Left lung (tissue), 10 donors: ENCODE measurements around the gene EDA2R. TPM values are rescaled to one million over a fixed set of nuclear protein-coding genes. Genes with fewer than 3 reads are reported as not detected.

Experiments used
- ATAC-seq: fragments of 200-7000 bp; cut with Tn5 transposase; one replicate; pipeline ENCODE4 v1.9.1; 2020; ENCODE audit warnings: moderate library complexity
- DNase-seq, 4 donors: peaks; one replicate each; pipeline ENCODE4 v3.0.0-alpha.2; 2013 to 2020
- H3K27ac ChIP-seq, 2 donors: fragments of 200-600 bp; sonication (generic) in 1 of 2; one replicate each; pipeline versions ENCODE4 v1.5.0 to v1.8.0; 2020 to 2021
- H3K27me3 ChIP-seq, 2 donors: fragments of 200-600 bp; sonication (generic) in 1 of 2; one replicate each; pipeline versions ENCODE4 v1.5.0 to v1.8.0; 2020 to 2021
- H3K36me3 ChIP-seq, 2 donors: fragments of 200-600 bp; sonication (generic) in 1 of 2; one replicate each; pipeline versions ENCODE4 v1.5.0 to v1.8.0; 2020 to 2021
- H3K4me1 ChIP-seq, 2 donors: fragments of 200-600 bp; one replicate each; pipeline ENCODE4 v1.8.0; 2021
- H3K4me3 ChIP-seq, 2 donors: fragments of 200-600 bp; sonication (generic) in 1 of 2; one replicate each; pipeline versions ENCODE4 v1.5.0 to v1.8.0; 2020 to 2021; ENCODE audit warnings: mild to moderate bottlenecking in 1 of 2
- H3K9me3 ChIP-seq, 2 donors: fragments of 200-600 bp; sonication (generic) in 1 of 2; one replicate each; pipeline versions ENCODE4 v1.5.0 to v1.8.0; 2020 to 2021
- intact Hi-C, 2 donors: fragments of 100-400 bp; cut with DNase I; formaldehyde crosslinking; loops; one replicate each; pipeline versions ENCODE4 v1.11.2 to v1.14.2; 2022
- polyA plus RNA-seq, 6 donors: library from polyadenylated mRNA; unstranded; fragments of 120-200 nt; gene quantifications; one replicate each; pipeline ENCODE4 v1.2.1, GENCODE V29; 2013; ENCODE audit not compliant: insufficient read length in 6 of 6
- total RNA-seq, 2 donors: library from RNA; stranded (reverse); fragmentation: NEBNext Ultra II Directional; extraction: Animal tissue kit (Norgen Biotek cat#: 25700); gene quantifications; one replicate each; pipeline ENCODE4 v1.2.1, GENCODE V29; 2021
- TF ChIP-seq, protein P1 (sequence below), 2 donors: fragments of 200-600 bp; sonication (generic) in 1 of 2; IDR thresholded peaks; one replicate each; pipeline versions ENCODE4 v1.5.0 to v1.8.0; 2021; ENCODE audit warnings: antibody characterized with exemption in 2 of 2
- donor health status: DM: no; HTN: yes; CAD: no.
- donor health status: DM: no; HTN: no; CAD: no.

Gene EDA2R
- total and polyA plus RNA-seq, 8 donors, result 0.63 to 7.9 (median 1.2) TPM

DNA sequence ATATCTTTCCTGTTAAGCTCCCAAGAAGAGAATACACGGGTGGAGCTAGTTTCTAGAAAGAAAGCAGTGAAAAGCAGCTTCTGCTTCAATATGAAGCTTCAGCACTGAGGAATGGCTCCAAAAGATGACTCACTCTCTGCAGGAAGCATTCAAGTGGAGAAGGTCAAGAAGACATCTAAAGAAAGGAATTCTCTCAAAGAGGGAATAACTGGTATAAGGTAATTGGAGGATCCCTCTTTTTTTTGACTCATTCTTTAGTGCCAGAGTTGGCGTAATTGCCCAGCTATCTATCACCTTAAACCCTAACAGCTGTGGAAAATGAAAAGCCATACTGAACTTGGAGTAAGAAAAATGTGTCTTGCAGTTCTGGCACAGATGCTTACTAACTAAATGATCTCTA, 3.5 kb downstream of the EDA2R start:
- no peaks in the 10 kb centered on the region for H3K4me1 ChIP-seq
- no peak overlapping the region for H3K27ac ChIP-seq
- no peaks in the 10 kb centered on the region for H3K36me3 ChIP-seq
- intact Hi-C loops, result no loop called here
- no peaks in the 10 kb centered on the region for H3K27me3 ChIP-seq
- TF ChIP-seq, protein P1, sequence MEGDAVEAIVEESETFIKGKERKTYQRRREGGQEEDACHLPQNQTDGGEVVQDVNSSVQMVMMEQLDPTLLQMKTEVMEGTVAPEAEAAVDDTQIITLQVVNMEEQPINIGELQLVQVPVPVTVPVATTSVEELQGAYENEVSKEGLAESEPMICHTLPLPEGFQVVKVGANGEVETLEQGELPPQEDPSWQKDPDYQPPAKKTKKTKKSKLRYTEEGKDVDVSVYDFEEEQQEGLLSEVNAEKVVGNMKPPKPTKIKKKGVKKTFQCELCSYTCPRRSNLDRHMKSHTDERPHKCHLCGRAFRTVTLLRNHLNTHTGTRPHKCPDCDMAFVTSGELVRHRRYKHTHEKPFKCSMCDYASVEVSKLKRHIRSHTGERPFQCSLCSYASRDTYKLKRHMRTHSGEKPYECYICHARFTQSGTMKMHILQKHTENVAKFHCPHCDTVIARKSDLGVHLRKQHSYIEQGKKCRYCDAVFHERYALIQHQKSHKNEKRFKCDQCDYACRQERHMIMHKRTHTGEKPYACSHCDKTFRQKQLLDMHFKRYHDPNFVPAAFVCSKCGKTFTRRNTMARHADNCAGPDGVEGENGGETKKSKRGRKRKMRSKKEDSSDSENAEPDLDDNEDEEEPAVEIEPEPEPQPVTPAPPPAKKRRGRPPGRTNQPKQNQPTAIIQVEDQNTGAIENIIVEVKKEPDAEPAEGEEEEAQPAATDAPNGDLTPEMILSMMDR (IDR thresholded peaks at IDR 0.05), result no peak
- no peak overlapping the region for H3K4me3 ChIP-seq
- no peaks in the 10 kb centered on the region for H3K9me3 ChIP-seq
- DNase-seq (no peak), ATAC-seq (no peak)

DNA sequence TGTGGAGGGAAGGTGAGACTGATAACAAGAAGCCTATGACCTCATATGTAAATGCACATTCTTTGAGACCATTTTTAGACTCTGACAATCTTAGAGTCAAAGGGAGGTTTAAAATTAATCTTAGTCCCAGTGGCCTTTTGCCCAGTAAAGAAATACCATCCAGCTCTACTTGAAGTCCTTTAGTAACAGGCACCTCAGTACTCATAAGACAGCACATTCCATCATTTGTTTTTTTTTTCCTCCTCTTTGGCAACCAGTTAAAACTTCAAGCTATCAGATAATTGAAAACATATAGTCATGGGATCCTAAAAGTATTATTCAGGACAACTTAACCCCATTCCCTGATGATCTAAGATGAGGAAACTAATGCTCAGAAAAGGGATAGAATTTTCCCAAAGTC, 4.6 kb downstream of the EDA2R start:
- ATAC-seq, result no peak
- DNase-seq, result no peak
- TF ChIP-seq, protein P1 (IDR thresholded peaks at IDR 0.05), result no peak
- no peaks in the 10 kb centered on the region for H3K4me1 ChIP-seq
- intact Hi-C loops, result no loop called here
- no peak overlapping the region for H3K27ac ChIP-seq
- no peaks in the 10 kb centered on the region for H3K36me3 ChIP-seq
- H3K4me3 ChIP-seq, result no peak overlapping the region
- H3K9me3 ChIP-seq, result no peaks in the 10 kb centered on the region
- H3K27me3 ChIP-seq, result no peaks in the 10 kb centered on the region

DNA sequence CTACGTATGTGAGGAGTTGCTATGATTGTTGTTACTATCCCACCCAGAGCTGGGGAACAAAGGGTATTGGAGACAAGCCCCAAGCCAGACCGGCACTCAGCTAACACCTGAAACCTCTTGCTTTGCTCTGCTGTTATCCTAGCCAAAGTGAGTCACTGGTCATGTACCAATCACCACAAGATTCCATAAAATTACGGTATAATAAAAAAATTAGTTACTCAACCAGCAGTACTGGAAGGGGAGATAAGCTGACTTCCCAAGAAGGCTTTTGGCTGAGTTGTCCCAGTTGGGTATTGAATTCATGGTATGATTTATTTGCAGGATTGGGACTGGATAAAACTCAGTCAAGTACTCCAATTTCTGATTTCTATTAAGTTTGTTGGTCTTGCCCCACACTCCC, 5.3 kb downstream of the EDA2R start:
- DNase-seq (no peak), ATAC-seq (no peak)
- TF ChIP-seq, protein P1 (IDR thresholded peaks at IDR 0.05), result no peak
- Histone ChIP-seq H3K36me3 (no peaks in the 10 kb centered on the region), H3K4me3 (no peak overlapping the region), H3K27me3 (no peaks in the 10 kb centered on the region), H3K4me1 (no peaks in the 10 kb centered on the region), H3K9me3 (no peaks in the 10 kb centered on the region), H3K27ac (no peak overlapping the region)
- intact Hi-C loops, result no loop called here

DNA sequence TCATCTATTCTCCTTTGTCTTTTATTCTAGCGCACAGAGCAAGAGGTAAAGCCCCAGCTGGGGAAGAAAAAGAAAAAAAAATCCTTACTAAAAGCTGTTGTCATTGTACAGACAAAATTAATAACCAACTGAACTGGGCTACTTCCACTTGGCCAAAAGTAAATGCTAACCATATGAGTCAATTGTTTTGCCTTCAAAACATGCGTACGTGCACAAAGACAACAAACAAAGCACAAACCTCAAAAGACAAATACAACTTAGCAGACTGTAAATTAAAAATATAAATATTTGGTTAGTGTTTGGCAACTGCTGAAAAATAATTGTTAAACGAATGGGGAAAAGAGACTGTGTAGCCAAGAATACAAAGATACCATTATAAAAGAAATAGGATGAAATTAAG, 5.9 kb downstream of the EDA2R start:
- intact Hi-C loops, result no loop called here
- DNase-seq (no peak), ATAC-seq (no peak)
- H3K4me3 ChIP-seq, result no peak overlapping the region
- H3K36me3 ChIP-seq, result no peaks in the 10 kb centered on the region
- H3K9me3 ChIP-seq, result no peaks in the 10 kb centered on the region
- no peak overlapping the region for H3K27ac ChIP-seq
- no peaks in the 10 kb centered on the region for H3K4me1 ChIP-seq
- TF ChIP-seq, protein P1 (IDR thresholded peaks at IDR 0.05), result no peak
- no peaks in the 10 kb centered on the region for H3K27me3 ChIP-seq

DNA sequence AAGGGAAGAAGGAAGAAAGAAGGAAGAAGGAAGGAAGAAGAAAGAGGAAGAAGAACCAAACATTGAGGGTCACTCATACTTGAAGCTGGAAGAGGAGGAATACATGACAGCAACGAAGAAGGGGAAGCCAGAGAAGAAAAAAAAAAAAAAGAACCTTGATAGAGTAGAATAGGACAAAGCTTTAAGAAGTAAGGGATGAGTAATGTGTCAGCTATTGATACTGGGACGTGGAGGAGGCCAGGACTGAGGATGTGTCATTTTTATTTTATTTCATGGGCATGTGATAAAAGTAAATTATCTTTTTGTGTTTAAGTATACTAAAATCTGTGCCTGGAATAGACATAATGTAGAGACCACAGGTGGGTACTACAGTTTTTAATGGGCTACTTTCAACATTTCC, 6.4 kb downstream of the EDA2R start:
- H3K9me3 ChIP-seq, result no peaks in the 10 kb centered on the region

More for the DNA sequence above, 6.4 kb downstream of the EDA2R start:
- no peak for ATAC-seq
- intact Hi-C loops, result no loop called here
- Histone ChIP-seq H3K27me3 (no peaks in the 10 kb centered on the region), H3K36me3 (no peaks in the 10 kb centered on the region), H3K4me1 (no peaks in the 10 kb centered on the region), H3K4me3 (no peak overlapping the region), H3K27ac (no peak overlapping the region)
- TF ChIP-seq, protein P1 (IDR thresholded peaks at IDR 0.05), result no peak
- DNase-seq, result no peak
